ENCODE results near the gene PGM2L1. TPM values are rescaled to one million over a fixed set of nuclear protein-coding genes. Genes with fewer than 3 reads are reported as not detected.

The PGM2L1 gene
- total RNA-seq, 1 donor from 2014 or later = 18.6 TPM

DNA sequence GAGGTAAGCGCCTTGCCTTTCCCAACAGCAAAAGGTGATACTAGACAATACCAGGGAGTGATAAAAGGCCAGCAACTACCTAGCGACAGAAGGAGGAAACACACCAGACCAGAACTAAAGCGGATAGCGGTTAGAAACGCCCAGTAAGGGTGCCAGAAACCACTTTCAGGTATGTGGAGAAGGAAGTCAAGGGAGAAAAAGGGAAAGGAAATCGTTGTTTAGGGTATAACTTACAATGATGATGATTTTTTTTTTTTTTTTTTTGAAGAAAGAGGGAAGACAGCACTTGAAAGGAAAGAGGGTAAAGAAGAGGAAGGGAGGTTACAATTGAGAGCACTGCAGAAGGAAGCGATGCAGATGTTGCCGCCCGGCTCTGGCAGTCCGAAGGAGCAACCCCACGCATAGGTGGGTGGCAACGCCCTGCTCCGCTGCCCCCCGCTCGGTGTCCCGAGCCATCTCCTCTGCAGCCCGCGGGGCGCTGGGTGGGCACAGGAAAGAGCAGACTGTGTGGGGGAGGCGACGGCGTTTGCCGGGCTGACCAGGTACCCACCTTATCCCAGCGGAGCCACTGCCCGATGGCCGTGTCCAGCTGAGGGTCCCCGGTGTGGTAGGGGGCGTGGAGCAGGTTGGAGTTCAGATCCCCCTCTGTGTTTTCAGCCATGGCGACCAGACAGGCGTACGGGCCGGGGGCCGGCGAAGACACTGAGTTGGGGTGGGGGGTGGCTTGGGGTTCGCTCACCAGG is 561 bp downstream of the PGM2L1 start:
- TF ChIP-seq CTCF (IDR thresholded peaks at IDR 0.05; ENCODE audit: unreplicated experiment) = no peak
- no peaks in the 10 kb centered on the region for H3K9me3 Mint-ChIP-seq
- no peaks in the 10 kb centered on the region for H3K27me3 Mint-ChIP-seq (ENCODE audit: low read depth)
- peak; percentile 22 to 47 for DNase-seq (ENCODE audit: low spot score in 2 of 2, unreplicated experiment in 2 of 2)
- peak overlapping the region; percentile 100 for H3K4me3 Mint-ChIP-seq
- H3K36me3 Mint-ChIP-seq = no peaks in the 10 kb centered on the region
- peaks cover 18% of the 10 kb centered on the region for H3K4me1 Mint-ChIP-seq
- peak overlapping the region; percentile 84 for H3K27ac Mint-ChIP-seq

GRCh38 chr11:74392256-74392655 is 6.0 kb downstream of the PGM2L1 start:
- TF ChIP-seq CTCF (IDR thresholded peaks at IDR 0.05; ENCODE audit: unreplicated experiment) = no peak
- H3K27ac Mint-ChIP-seq = no peak overlapping the region
- H3K4me3 Mint-ChIP-seq = no peak overlapping the region
- peaks cover 3% of the 10 kb centered on the region for H3K36me3 Mint-ChIP-seq
- H3K9me3 Mint-ChIP-seq = no peaks in the 10 kb centered on the region
- no peaks in the 10 kb centered on the region for H3K27me3 Mint-ChIP-seq (ENCODE audit: low read depth)
- peaks cover 16% of the 10 kb centered on the region for H3K4me1 Mint-ChIP-seq
- DNase-seq (ENCODE audit: low spot score in 2 of 2, unreplicated experiment in 2 of 2) = no peak

DNA sequence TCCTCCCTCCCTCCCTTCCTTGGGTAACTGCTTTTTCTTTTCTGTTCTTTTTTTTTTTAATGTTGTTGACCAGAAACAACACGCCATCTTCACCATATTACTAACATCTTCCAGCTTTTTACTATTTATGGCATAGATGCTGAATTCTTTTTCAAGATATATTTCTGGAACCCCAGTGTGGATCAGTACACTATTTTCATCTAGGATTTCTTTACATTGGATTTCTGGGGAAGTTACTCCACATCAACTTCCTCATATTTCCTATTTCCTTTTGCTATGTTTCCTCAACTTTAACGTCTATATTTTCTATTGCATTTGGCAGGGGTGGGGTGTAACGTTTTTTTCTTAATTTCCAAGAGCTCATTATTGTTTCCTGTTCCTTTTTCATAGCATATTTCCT is 7.0 kb downstream of the PGM2L1 start:
- H3K4me3 Mint-ChIP-seq = no peak overlapping the region
- DNase-seq (ENCODE audit: low spot score in 2 of 2, unreplicated experiment in 2 of 2) = no peak
- H3K27me3 Mint-ChIP-seq (ENCODE audit: low read depth) = no peaks in the 10 kb centered on the region
- H3K4me1 Mint-ChIP-seq = peaks cover 12% of the 10 kb centered on the region
- H3K27ac Mint-ChIP-seq = no peak overlapping the region
- no peaks in the 10 kb centered on the region for H3K9me3 Mint-ChIP-seq
- TF ChIP-seq CTCF (IDR thresholded peaks at IDR 0.05; ENCODE audit: unreplicated experiment) = no peak
- peaks cover 3% of the 10 kb centered on the region for H3K36me3 Mint-ChIP-seq

DNA sequence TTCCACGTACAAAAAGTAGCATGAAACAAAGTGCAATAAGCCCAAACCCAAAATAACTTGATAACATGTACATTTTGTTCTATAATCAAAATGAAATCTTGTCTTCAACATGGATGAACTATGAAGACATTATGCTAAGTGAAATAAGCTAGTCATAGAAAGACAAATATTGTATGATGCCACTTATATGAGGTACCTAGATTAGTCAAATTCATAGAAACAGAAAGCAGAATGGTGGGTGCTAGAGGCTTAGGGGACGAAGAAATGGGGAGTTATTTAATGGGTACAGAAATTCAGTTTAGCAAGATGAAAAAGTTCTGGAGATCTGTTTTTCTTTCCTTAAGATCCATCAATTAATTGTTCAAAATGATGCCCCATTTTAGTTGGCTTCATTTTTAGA is 7.5 kb downstream of the PGM2L1 start:
- Mint-ChIP-seq H3K4me3 (no peak overlapping the region), H3K27me3 (ENCODE audit: low read depth) (no peaks in the 10 kb centered on the region), H3K36me3 (peaks cover 3% of the 10 kb centered on the region), H3K9me3 (no peaks in the 10 kb centered on the region), H3K4me1 (peaks cover 12% of the 10 kb centered on the region), H3K27ac (no peak overlapping the region)
- no peak for TF ChIP-seq CTCF (IDR thresholded peaks at IDR 0.05; ENCODE audit: unreplicated experiment)
- DNase-seq (ENCODE audit: low spot score in 2 of 2, unreplicated experiment in 2 of 2) = no peak

DNA sequence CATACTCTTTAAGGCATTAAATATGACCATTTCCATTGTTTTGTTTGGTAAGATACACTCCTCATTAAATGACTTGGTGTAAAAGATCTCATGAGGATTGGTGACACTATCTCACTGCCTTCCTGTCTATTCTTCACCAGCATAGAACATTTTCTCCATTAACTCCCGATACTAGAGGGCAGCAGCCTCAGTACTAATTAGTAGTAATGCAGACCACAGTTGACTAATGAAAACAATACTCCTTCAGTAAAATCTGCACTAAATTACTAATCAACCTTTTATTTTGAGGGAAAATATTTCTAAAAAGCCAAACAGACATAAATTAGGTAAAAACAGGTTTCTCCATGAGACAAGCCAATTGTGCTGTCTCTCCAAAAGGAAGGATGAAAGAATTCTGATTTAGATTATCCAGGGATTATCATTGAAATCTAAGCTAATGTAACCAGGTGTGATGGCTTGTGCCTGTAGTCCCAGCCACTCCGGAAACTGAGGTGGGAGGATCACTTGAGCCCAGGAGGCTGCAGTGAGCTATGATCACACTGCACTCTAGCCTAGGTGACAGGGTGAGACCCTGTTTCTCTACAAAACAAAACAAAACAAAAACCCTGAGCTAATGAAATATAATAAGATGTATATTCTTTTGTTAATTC is 9.4 kb downstream of the PGM2L1 start:
- H3K27me3 Mint-ChIP-seq (ENCODE audit: low read depth) = no peaks in the 10 kb centered on the region
- H3K9me3 Mint-ChIP-seq = no peaks in the 10 kb centered on the region
- H3K27ac Mint-ChIP-seq = no peak overlapping the region
- H3K4me1 Mint-ChIP-seq = peaks cover 10% of the 10 kb centered on the region
- peak; percentile 61 for TF ChIP-seq CTCF (IDR thresholded peaks at IDR 0.05; ENCODE audit: unreplicated experiment)
- H3K4me3 Mint-ChIP-seq = no peak overlapping the region
- DNase-seq (ENCODE audit: low spot score in 2 of 2, unreplicated experiment in 2 of 2) = peak in 1 of 2 experiments; percentile 40
- peaks cover 3% of the 10 kb centered on the region for H3K36me3 Mint-ChIP-seq
